GM21360 (cell line): ENCODE measurements around the gene OR2V2.

Source experiments
- ATAC-seq: cut with Tn5 transposase; IDR thresholded peaks from one replicate; pipeline ENCODE4 v1.9.1; 2021; ENCODE audit warnings: mild to moderate bottlenecking, moderate library complexity; ENCODE audit not compliant: unreplicated experiment

Gene OR2V2

DNA sequence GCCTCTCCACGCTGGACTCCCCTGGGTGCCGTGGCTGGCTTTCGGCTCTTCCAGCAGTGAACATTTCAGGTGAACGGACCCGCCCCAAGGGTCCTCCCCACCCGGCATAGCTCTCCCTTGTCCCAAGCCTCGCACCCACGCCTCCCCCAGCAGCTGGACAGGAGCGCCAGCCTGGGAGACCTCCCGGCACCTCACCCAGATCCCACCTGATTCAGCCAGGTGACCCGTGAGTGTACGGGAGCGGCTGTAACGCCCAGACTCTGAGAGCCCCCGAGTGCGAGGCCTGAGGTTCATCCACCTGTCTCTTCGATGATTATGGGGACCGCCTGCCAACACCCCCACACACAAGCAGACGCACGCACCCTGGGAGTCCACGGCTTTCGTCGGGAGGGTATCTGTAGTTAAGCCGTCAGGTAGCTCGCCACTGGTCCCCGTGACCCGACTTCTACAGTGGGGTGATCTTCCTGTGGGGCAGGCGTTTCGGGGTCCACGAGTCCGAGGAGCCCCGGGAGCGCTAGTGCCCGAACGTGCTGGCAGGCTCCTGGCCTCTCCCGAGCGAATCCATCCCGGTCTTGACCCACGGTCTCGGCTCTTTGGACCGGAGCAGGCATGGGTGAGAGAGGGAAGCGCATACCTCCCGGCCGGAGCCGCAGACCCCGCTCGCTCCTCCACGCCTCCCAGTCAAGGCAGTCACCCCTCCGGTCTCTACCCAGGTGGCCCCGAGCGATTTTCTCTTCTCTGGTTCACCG lies 42.8 kb downstream of the OR2V2 start:
- ATAC-seq: no peak

DNA sequence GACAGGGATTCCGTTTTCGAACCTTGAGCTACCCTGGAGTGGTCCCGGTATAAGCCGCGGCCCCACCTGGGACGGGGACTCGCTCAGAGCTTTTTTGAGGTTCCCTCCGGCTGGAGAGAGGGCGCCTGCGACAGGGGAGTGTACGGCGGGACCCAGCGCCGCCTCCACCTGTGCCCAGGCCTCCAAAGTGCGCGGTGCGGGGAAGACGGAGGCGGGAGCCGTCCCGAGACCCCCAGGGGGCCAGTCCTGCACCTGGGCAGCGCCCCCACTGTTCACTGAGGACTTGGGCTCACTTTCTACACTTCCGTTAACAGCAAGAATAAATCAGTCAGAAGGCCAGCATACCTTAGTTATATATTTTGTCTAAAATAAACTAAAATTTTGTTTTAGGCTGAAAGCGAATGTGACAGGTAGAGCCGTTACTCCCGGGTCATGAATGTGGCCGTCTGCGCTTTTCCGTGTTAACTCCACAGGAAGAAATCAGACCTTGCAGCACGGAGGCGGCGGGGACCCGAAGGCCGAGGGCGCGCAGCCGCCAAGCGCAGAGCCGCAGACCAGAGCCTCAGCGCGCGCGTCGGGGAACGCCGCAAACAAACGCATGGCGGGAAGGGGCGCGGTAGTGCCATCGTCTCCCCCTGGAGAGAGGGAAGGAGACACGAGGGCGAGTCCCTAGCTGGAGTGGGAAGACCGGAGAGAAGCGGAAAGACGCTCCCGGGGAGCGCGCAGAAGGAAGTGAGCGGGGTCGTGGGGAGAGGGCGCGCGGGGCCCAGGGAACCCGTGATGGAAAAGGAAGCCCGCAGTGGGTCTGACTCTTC lies 43.5 kb downstream of the OR2V2 start:
- no peak for ATAC-seq

DNA sequence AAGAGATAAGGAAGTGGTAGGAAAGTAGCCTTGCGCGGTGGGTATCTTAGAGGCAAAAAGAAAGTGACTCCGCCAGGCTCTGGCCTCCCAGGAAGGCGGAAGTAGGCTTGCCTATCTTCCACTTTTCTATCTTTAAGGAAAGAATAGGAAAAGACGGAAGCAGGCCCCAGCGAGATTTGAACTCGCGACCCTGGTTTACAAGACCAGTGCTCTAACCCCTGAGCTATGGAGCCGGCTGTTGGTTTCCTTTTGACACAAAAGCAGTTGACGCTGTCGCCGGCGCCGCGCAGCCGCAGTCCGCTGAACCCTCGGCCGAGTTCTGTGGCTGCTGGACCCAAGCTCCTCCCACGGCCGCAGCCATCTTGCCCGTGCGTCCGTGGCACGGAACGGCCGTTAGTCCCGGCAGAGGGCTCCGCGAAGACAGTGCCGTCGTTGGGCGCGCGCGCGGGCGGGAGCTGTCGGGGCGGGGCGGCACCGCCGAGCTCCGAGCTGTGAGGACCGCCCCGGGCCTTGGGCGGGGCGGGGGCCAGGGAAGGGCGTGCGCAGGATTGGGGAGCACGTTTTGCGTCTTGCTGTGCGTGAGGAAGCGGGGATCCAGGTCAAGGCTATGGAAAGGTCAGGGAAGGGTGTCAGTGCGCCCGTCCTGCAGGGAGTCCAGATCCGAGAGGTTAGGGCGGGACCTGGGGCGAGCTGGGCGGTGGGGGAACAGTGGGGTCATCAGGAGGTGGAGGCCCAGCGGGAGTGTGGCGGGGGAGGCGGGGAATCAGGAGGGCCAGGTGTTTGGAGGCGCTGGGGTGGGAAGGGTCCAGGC lies 44.3 kb downstream of the OR2V2 start:
- ATAC-seq: peak; percentile 64

DNA sequence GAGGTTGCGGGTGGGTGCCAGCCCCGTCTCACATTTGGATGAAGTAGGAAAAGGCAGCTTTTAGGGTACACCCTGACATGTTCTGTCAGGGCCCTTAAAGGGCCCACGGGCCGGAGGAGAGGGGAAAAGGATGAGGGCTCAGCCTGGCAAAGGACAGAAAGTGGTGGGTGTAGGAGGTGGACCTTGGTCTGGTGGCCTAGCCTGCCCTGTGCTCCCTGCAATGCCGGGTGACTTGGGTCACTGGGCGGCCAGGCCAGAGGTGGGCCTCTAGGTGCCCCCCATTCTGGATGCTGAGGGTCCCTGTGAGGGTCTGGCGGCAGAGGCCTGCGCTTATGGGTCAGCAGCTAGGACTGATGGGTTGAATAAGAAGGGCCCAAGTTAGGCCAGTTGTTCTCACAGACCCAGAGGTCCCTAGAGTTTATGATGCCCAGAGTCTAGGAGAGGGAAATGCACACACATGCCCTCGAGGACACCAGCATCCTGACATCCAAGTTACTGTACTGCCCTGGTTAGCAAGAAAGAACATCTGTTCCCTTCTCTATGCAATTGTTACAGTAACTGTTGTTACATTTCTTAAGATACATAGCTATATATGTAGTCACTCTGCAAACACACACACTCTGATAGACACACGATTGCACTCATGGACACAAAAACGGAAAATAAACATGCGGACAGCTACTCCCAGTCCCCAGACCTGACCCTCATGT lies 45.1 kb downstream of the OR2V2 start:
- ATAC-seq: no peak

DNA sequence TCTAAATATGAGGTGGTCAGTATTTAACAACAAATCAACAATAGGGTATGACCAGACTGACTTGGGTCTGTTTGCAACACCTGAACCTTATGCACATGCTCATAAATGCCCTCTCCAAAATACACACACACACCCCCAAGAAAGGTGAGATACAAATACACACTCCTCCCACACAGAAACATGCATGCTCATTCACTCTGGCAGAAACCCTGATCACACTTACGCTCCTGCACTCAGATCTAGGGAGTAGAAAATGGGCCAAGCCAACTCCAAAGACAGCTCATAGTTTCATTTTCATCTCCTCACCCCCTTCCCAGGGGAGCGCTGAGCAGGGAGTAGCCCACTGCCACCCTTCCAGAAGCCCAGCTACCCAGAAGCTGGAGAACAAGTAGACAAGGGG lies 46.3 kb downstream of the OR2V2 start:
- no peak for ATAC-seq

DNA sequence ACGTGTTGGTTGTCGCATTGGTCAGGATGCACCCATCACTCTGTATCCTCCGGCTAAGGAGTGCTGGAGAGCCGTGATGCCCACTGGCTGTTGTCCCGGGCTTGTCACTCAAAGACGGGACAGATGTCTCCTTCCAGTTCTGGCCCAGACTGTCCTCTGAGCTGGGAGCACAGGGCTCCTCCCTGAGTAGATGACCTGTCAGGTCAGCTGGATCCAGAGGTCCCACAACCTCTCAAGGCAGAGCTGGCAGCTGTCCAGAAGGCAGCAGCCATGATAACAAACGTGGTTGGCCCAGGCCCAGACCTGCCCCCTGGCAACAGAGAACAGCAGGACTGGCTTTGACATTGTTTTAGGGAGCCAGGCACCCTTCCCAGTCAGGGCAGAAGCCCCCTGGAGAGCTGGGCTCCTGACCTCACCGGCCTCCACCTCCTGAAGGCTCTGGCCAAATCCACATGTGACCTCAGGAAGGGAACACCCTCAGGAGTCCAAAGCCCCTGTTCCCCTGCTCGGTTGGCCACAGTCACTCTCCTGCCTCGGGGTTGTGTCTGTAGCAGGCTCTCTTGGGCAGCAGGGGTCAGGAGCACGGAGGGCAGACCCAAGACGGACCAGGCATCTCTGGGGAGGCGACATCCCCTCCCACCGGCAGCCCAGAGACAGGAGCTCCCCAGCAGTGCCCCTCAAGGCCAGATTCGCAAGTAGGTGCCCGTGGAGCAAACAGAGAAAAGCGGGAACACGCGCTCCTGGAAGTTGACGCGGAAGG lies 47.3 kb downstream of the OR2V2 start:
- ATAC-seq: no peak

DNA sequence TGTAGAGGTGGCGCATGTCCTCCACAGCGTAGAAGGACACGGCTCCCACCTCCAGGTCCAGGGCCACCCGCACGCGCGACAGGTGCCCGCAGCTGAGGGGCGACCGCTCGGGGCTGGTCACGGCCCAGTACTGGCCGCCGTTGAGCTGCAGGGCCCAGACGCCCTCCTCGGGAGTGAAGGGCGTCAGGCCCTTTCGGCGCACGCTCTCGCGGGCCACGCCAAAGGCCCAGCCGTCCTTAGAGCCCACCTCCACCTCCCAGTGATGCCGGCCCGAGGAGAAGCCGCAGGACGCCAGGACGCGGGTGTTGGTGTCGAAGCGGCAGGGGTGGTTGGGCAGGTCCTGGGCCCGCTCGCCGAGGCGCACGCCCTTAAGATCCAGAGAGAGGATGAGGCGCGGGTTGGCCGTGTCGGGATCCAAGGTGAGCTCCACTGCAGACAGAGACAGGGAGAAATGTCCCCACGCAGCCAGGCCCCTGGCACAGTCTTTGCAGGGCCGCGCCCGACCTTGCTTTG lies 47.9 kb downstream of the OR2V2 start:
- no peak for ATAC-seq

DNA sequence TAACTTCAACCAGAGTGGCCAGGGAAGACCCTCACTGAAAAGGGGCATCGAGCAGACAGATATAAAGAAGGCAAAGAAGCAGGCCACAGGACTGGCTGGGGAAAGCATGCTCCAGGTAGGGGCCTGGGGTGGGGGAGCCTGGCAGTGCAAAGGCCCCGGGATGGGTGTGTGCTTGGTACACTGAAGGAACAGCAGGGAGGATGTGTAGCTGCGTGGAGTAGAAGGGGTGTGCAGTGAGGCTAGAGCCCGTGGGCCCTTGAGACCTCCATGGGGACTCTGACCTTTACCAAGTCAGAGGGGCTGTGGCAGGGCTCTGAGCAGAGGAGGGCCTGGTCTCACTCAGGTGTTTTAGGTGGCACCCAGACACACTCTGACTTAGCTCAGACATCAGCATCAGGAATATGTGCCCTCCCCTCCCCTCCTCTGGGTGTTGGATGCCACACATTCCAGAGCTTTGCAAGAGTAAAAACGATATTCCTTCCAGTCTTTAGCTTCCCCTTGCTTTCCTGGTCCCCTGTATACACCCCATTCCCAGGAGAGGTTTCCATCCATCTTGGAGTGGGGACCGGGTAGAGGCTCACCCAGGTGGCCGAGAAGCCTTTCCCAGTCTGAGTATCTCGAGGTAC lies 50.1 kb downstream of the OR2V2 start:
- ATAC-seq: no peak

DNA sequence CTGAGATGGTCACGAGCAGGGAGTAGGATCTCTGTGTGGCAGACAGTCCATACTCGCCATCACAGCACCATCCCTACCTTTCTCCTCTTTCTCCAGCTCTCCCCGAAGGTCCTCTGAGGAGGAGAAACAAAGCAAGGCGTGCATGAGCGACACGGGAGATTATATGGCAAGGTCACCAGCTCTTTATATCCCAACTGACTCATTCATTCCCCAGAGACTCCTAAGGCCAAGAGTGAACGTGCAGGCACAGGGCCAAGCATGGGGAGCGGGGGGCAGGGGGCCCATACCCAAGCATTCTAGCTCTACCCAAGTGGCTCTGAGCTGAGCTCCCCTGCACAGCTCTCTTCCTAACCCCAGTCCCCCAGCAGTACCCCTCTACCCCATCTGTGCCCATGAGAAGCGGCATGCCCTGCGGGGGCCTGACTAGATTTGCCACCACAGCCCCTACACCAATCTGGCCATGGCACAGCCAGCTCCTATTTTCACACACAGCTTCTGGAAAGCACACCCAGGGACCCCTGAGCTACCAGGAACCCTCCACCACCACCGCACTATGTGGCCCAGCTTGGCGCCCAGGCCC lies 50.8 kb downstream of the OR2V2 start:
- ATAC-seq: no peak

DNA sequence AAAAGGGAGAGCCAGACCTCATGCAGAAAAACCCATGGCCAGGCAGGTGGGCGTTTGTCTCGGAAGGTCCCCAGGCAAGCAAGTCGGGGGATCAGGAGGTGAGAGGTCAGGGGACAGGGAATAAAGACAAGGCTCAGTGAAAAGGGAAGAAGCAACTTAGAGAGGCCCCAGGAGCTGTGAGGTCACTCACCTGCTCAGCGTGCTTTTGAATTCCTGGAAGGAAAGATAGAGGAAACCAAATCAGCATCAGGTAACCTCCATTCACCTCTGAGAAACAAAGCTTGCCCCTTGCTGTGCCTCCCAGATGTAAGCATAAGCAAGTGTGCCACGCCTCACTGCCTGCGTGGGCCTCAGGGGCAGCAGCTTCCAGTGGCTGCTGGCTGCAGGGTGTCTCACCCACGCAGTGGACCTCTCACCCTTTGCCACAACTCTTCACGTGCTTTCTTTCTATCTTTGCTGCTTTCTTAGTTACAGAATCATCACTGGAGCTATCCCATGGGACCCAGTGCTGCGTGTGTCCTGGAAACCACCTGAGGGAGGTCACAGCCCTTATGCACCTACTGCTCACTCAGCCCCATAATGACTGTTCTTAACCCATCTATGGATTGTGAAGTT lies 51.6 kb downstream of the OR2V2 start:
- peak; percentile 76 for ATAC-seq

DNA sequence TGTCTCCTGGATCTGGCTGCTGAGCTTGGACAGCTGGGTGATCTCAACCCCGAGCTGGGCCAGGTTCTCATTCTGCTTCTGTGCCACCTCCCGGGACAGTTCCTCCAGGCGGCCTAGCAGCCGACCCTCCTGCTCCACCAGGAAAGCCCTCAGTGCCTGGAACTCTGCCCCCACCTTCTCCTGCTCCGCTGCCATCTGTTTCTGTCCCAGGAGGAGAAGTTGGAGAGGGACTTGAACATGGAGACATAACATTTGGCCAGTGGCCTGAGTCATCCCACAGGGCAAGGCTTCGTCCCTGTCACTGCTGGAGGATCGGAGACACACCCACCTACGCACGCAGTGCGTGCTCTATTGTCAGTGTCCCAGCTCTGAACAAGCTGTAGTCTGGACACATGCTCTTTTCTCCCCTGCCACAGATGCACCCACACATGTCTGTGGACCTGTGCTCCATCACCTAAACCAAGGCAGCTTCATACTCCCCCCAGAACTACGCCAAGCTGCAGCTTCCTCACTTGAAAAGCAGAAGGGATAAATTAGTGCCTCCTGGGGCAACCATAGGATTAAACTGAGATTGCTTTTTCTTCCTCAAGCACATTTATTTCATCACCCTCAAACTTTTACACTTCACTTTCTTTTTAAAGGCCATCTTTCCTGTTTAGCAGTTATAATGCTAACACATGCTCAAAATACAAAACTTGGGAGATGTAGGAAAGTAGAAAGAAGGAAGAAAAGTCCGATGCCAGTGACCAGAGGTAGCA lies 52.7 kb downstream of the OR2V2 start:
- ATAC-seq: no peak

DNA sequence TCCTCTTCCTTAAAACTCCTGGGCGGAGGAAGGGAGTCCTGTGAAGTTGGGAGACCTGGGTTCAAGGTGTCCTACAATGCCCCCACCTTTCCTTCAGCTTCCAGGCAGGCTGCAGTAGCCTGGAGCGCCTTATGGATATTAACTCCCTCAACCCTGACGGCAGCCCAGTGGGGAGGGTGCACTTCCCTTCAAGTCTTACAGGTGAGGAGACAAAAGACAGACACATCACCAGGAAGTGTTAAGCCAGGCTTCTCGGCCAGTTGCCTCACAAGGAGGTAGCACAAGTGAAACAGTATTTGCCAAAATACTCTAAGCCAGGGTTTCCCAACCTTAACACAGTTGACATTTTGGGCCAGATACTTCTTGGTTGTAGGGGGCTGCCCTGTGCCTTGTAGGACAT lies 53.4 kb downstream of the OR2V2 start:
- no peak for ATAC-seq

DNA sequence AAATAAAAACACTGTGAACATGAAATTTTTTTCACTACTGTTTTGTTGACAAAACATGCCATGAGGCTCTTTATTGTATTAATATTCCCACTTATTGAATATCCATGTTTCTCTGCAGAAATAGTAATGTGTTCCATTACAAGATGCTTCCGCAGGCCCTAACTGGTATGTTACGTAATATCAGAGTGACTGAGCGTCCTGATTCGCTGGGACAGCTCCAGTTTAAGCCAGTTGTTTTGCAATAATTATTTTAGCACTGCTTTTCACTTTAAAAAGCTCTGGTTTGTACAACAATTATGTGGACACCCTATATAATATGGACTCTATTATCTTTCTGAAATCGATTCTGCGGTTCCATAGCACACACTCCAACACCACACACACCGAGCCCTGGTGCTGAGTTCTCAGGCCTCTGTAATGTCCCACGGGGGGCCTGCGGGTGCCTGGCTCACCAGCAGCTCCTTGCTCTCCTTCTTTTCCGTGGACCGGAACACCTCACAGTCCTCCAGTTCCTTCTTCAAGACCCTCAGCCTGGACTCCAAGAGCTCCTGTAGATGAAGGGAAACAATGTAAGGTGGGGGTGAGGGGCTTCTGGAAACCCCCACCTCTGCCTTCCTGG lies 55.8 kb downstream of the OR2V2 start:
- ATAC-seq: no peak

DNA sequence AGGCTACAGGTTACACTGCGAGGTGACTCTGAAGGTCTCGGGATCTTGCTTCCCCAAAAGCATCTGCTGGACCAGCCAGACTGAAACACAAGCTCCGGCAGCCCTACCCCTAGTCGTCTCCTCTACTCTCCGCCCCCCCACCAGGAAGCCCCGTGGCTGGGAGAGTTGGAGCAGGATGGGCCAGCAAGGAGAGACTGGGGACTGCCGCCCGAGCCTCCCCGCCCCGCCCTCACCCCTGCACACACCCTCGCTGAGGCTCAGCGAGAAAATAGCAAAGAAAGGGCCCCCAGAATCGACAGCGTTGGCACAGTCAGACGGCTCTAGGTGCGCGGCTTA lies 56.4 kb downstream of the OR2V2 start:
- no peak for ATAC-seq

DNA sequence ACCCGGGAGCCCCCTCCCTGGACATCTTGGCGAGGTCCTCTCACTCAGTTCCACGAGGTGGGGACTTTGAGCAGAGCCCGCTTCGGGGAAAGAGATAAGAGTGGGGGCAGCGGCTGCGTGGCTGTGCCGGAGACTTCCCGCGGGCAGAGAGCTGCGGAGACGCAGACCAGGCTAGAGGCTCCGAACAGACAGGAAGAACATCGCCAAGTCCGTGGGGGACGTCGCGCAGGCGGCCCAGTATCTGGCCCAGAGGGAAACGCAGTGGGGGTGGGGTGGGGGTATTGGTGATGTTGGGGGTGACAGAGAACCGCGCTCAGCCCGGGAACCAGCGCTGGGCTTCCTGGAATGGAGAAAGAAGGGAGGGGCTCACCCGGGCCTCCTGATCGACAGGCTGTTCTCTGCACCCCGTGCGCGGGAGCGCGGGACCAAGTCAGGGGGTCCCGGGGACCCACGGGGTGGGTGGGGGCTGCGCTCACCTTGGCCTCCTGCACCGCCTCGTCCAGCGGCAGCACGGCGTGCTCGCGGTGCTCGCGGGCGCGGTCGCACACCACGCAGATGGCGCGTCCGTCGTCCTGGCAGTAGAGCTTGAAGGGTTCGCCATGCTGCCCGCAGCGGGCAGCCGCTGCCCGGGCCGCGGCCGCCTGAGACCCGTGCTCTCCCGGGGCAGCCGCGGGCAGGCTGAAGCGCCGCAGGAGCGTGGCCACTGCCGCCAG lies 56.9 kb downstream of the OR2V2 start:
- no peak for ATAC-seq

DNA sequence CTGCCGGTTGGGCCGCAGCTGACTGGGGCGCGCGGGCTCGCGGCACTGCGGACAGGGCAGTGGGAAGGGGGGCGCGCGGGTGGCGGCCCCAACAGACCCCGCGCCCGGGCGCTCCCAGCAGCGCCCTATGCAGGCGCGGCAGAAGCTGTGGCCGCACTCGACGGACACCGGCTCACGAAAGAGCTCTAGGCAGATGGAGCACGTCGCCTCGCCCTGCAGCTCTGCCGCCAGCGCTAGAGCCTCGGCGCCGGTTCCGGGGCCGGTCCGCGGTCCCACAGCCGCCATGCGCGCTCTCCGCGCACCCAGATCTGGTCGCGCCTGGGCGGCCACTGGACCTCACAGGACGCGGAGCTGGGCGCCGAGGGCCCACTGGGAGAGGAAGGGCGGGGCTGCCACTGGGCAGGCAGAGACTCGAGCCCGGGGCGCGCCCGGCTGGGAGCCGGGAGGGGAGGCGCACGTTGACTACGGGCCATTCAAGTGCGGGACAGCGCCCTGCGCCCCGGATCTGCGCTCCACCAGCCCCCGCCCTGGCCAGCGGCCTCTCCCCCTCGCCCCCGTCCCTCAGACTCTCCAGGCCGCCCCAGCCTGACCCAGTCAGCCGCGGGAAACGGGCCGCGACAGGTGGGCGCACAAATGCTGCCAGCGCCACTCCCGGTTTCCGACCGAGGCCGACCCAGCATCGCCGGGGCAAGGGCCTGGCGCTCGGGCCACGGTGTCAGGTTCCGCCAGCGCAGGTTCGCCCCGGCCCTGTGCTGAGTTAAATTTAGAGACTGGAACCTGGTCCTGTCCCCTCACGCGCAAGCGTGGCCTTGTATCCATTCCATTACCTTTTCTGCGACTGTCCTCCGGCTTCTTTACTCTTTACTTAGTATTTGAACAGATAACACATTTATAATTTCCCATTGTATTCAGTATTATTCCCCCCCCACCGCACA lies 57.7 kb downstream of the OR2V2 start, which contains the start of gene TRIM7:
TRIM7 (minus strand) TSS at position 371 of the 935 bp plus-strand sequence; CDS start at position 285, 86 bp downstream.
- ATAC-seq: no peak
